GM19463 (cell line): Measurements from ENCODE around the gene PREP.
A peak's percentile ranks its signal among the peaks of the same experiment; 100 is the strongest.
"Not testable (repeated sequence)": the region's sequence is repeated elsewhere in the genome, so short reads cannot be mapped to it uniquely, and the experiment has no call there.

ENCODE experiments used
- ATAC-seq: cut with Tn5 transposase; IDR thresholded peaks from one replicate; pipeline ENCODE4 v1.9.1; 2021; ENCODE audit warnings: mild to moderate bottlenecking, moderate library complexity; ENCODE audit not compliant: unreplicated experiment

The PREP gene

DNA sequence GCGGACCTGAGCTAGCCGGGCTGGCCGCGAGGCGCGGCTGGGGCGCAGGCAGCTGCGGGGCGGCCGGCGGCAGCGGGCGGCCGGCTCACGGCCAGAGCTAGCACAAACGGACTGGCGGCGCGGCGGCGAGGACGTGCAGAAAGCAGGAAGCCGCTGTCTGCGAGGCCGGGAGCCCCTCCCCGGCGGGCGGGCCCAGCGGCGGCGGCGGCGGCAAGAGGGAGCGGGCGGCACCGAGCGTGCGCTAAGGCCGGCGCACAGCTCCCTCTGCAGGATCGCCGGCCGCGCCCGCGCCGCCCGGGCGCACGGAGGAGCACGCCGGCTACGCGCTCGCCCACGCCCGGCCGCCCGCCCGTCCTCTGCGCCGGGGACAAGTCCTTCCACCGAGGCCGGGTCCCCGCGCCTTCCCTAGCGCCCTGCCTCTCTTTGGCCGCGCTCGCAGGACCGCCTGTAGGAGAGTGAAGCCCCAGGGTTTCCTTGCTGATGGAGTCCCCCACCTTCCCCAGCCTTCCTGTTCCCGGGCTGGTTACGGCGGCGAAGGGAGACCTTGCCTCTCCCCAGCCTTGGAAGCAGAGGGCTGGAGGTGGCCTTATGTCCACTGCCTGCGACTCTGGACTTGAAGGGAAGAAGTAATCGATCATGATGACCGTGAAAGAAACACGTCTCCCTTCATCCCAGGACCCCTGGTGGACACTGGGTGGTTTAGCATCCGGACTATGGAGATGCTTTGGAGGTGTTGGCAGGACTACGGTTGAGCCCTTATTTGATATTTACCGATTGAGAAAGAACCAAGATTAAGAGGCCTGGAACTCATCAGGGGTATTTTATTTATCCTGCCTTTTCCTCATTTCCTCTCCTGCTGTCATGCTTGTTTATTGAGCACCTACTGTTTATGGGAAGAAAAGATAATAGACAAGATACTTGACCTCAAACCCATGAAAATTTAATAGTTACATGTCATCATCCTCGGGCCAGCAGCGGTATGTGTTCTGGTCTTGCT, at the start of gene PREP:
PREP (minus strand) TSS at position 144 of the 997 bp plus-strand sequence. CDS start 191 bp downstream, outside the sequence.
- ATAC-seq: peak; percentile 90

DNA sequence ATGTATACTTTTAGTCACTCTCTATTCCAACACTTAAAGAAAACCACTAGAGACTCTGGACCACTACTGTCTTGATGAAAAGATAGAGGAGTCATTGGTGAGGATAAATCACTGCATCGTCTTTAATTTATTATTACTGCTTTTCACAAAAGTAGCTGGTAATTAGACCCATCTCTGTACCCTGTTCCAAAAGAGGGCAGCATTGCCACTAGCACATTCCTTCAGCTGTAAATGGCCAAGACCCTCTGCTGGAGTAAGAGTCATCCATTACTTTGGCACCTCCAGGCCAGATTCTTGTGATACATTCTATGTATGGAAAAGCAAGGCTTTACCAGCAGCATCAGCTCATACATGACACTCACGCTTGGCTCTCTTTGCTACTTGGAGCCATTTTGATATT, 49.5 kb upstream of the PREP start:
- ATAC-seq: no peak

DNA sequence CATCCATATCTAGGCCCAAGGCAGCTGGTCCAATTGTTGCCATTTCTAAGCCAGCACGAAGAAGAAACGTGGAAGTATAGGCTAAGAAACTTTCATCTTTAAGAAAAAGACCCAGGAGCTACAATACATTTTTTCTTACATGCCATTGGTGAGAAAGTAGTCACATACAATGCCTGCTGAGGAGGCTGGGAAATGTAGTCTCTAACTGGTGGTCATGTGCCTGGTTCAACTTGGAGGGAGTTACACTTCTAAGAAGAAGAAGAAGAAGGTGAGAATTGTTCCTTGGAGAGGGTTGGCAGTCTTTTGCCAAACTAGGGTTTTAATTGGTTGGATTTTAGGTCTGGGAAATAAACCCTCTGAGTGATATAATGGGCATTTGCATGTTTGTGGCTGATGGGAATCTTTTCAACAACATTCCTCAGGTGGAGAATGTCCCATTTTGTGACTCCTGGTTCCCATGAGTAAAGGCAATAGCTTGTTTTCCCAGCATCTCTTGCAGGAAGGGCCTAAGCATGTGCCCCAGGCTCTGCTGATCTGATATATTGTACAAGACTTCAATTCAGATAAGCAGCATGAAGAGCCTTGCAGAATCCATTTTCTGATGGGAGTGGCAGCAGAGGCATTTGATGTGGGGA, 47.0 kb upstream of the PREP start:
- ATAC-seq: no peak

DNA sequence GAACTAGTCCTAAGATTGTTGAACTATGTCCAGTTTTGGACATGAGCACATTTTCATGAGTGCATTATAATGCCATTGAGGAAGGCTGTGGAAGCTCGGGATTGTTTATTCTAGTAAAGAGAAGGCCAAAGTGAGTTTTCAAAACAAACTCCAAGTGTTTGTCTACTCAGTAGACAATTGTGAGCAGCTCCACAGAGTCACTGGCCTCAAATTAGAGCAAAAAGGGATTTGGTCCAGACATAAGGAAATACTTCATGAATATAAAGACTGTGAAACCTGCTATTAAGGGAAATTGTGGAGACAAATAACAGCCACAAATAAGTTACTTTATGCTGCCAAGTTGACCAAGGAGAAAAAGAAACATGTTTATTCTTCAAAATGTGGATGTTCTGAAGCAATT, 42.6 kb upstream of the PREP start:
- no peak for ATAC-seq

DNA sequence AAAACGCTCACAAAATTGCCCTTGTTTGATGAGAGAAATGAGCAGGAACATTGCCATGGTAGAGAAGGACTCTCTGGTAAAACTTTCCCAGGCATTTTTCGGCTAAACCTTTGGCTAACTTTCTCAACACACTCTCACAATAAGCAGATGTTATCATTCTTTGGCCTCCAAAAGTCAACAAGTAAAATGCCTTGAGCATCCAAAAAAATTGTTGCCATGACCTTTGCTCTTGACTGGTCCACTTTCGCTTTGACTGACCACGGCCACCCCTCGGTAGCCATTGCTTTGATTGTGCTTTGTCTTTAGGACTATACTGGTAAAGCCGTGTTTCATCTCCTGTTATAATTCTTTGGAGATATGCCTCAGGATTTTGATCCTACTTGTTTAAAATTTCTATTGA, 41.1 kb upstream of the PREP start:
- ATAC-seq: no peak

DNA sequence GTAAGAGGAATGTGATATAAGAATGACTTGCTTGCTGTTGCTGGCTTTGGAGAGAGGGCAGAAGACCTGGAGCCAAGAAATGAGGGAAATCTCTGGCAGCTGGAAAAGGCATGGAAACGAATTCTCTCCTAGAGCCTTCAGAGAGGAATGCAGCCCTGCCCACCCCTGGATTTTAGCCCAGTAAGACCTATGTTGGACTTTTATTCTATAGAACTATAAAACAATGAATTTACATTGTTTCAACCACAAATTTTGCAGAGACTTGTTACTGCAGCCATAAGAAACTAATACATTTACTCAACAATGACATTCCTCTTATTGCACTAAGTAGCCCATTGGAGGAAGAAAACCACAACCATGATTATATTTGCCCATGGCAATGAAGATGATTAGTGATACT, 39.5 kb upstream of the PREP start:
- no peak for ATAC-seq

DNA sequence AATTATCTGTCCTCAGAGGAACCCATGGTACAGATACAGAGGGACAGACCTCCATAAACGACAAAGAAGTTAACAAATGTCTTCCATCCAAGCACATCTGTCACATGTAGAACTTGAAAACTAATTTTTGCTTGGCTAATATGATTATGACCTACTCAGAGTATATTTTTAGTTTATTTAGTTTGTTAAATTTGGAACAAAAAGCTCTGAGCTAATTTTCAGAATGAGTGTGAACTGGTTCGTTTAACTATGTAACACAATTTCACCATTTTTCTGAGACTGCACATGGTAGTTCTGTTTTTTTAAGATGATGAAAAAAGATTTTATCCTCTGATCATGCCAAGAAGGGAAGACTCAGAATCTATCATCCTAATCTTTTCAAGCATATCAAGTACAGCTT, 34.4 kb upstream of the PREP start:
- ATAC-seq: no peak

DNA sequence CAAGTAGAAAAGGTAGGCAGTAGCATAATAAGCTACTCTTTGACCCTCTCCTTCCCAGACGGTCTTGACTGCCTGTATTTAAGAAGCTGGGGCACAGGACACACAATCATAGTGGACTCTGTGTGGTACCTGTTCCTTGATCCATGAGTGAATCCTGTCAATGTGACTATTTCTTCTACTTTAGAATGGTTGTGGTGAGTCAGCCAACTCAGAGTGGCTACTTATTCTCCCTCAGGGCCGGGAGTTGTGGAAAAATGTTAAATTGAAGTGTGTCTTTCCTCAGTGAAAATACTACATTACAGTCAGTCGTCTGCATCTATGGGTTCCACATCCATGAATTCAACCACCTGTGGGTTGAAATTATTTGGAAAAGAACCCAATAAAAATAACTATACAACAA, 30.8 kb upstream of the PREP start:
- ATAC-seq: no peak

DNA sequence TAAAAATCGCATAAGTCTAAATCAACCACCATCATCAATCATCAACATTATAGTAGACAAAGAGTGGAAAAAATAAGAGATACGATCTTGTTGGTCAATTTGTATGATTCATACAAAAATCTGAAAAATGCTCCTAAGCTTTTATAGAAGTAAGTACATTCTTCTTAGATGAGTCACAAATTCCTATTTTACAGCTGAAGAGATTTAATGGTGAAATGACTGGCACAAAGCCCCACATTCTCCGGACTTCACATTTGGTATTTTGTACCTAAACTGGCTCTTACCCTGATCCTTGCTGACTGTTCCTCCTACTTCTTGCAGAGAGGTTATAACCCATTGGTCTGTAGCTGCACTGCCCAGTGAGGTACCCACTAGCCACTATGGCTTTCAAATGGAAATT, 29.9 kb upstream of the PREP start:
- ATAC-seq: no peak

DNA sequence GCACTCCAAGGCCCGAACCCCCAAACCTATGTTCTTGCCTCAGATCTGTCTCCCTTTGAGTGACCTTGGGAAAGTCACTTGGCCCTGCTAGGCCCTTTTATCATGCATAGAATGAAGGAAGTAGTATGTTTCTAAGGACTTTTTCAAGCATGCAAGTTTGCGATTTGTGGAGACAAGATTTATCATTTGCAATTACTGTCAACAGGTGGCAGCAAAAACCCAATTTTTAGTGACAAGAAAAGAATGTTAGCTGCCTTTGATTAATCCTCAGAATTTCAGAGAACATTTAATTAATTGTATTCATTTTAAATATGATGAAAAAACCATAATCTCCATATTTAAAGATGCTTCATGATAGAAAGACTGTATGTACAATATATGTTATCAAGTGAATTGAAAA, 28.3 kb upstream of the PREP start:
- no peak for ATAC-seq

DNA sequence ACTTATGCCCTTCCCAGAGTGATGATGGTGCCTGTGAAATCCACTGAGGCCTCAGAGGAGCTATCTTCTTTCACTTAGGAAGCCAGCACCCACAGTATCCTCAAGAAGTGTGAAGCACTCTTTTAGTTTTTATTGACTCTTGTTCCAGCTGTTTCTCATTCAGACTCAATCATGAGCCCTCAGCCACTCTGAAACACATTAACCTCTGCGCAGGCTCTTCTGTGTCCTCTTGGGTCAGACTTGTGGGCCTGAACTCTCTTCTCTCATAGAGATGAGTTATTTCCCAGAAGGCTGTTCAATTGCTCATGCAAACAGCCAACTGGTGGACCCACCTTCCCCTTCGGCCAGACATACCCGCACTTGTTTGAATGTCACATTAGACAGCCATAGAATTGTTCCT, 27.8 kb upstream of the PREP start:
- ATAC-seq: no peak

DNA sequence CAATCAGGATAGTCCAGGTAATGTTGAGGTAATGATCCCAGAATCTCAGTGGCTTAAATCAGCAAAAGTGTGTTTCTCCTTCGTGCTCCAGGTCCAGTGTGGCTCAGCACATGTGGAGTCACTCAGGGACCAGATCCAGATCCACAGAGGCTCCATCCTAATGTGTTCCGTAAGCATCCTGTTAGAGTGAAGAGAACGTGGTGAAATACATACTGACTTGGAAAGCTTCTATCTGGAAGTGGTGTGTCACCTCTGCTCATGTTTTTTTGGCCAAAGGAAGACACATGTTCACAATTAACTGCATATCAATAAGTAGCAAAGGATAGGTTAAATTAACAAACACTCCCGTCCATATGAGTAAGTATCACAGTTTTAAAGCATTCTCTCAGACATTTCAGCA, 26.8 kb upstream of the PREP start:
- ATAC-seq: no peak

DNA sequence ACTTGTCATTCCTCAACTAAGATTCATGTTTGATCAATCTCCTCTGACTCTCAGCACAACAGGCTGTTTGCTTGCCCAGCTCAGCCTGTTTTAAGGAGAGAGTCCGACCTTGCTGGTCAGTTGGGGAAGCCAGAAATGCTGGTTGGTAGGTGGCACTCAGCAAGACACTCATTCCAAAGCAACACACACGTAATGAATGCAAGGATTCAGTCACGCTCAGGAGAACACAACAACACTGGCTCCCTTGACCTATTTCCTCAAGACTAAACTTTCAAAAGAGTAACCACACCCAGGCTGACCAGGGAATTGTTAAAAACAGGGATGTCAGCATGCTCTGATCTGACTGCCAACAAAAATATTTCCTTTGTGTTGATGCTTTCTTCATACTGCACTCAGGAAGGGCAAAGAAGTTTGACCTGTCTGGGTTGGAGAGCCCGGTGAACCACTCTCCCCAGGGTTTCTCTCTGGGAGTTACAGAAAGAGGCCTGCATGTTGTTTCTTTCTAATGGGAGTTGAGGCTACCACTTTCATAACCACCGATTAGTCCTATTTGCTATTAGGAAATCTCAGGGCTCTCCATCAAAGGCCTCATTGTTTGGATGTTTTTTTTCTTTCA, 25.6 kb upstream of the PREP start:
- ATAC-seq: no peak

DNA sequence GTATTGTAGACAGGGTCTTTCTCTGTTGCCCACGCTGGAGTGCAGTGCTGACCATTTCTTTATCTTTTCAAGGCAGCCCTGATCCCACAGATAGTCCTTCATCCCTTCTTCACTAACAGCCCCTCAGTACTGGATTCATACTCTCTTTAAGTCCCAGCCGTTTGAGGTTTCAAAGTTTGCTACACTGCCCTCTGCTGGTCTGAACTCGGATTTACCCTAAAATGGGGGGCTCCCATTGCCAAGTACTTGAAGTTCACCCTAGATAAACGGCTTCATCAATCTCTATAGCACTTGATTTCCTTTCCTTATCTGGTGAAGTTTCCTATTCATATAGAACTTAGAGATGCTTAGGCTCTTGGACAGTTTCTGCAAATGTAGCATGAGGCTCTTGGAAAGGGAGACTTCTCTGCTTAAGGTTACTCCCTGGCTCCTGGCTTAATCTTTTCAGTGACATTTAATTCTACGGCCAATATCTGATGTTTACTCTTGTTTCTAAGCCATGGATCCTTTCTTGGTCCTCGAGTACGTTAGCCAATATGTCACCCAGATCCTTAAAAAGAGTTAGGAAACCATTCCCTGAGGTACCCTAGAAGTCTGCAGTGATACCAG, 21.4 kb upstream of the PREP start:
- peak; percentile 69 for ATAC-seq

DNA sequence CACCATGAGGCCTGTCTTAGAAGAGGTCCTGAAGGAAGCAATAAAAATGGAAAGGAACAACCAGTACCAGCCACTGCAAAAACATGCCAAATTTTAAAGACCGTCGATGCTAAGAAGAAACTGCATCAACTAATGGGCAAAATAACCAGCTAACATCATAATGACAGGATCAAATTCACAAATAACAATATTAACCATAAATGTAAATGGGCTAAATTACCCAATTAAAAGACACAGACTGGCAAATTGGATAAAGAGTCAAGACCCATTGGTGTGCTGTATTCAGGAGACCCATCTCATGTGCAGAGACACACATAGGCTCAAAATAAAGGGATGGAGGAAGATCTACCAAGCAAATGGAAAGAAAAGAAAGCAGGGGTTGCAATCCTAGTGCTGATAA, 14.1 kb upstream of the PREP start:
- ATAC-seq: not testable (repeated sequence)

DNA sequence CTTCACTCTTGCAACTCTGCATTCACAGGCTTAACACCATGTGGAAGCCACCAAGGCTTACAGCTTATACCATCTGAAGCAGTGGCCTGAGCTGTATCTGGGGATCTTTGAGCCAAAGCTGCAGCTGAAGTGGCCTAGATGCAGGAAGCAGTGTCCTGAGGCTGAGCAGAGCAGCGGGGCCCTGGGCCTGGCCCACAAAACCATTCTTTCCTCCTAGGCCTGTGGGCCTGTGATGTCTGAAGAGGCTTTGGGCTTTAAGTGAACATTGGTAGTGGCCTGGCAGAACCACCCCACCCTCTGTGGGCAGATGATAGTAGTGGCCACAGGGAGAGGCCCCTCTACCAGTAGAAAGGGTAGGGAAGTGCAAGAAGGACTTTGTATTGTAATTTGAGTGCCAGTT, 6.9 kb upstream of the PREP start:
- no peak for ATAC-seq

DNA sequence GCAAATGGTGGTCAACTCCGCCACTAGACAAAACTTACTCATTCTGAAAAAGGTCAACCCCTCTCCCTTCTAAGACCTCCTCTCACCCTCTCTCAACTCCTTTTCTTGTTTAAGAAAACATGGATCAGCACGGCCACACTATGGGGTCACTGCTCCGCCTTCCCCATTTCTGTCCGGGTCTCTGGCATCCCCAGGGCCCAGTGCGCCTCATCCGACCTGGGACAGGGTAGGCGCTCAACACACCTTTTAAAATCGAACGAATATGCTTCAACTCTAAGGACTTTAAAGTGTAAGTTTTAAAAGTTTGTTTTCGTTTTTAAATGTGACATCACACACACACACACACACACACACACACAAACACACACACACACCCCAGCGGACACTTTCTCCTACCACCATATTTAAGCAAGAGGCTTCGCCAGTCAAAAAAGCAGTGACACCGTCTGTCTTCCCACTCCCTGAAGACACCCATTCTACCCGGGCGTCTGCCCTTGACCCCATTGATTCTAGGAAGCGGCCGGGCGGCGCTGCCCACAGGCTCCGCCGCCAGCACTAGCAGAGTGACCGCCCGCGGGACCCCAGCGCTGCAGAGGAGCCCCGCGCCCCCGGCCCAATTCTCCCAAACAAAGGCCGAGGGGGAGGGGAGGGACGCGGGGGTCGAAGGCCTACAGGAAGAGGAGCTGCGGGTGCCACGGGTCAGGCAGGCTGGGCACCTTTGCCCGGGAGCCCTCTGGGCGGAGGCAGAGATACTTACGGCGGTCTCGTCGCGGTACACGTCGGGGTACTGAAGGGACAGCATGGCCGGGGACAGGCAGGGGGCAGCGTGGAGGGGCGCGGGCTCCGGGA, 568 bp downstream of the PREP start:
- ATAC-seq: peak; percentile 36

DNA sequence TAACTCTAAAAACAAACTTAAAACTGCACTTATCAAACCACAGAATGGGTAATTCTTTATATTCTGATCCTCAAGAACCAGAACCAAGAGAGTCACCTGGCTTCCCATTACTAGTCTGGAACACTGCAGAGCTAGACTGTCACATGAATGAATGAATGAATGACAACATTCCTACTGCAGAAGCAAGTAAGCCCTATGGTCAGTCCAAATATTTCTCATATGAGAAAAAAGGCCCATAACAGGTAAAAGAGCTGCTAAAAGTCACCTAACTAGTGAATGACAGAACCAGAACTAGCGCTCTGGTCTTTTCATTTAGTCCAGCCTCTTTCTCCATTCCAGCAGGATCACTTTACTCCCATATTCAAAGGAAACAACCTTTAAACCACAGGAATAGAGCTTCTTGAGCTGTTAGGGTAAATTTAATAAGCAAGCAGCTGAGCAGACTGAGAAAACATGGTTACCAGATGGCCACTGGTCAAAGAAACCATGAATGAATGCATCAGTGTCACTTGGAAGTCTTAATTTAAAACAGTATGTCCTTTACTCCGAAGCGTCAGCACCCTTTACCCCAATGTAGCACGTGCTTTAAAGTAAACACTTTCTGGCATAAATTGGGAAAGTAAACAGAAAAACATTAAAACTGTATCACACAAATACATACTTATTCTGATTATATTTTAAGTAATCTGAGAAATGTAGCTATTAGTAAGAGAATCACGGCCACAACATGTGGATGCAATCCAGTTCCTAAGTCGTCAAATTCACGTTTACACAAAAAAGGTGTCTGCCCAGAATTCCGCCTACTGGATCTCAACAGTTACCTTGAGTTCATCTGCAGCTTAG, 1.4 kb downstream of the PREP start:
- no peak for ATAC-seq

DNA sequence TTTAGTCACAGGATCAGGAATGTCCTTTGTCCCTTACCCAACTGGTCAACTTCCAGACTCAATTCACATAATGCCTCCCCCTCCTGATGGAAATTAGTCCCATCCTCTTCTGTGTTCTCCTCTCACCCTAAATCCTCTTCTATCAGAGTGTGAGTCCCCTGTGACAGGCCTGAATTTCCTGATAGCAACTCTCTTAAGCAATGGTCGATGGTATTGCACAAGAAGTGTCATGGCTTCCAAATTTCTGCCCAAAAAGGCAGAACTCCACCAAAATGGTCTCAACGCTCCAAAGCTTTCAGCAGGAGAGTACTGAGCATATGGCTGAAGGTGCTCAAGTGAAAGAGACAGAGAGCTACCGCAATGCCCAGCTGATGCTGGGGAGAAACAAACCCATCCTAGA, 2.4 kb downstream of the PREP start:
- no peak for ATAC-seq

DNA sequence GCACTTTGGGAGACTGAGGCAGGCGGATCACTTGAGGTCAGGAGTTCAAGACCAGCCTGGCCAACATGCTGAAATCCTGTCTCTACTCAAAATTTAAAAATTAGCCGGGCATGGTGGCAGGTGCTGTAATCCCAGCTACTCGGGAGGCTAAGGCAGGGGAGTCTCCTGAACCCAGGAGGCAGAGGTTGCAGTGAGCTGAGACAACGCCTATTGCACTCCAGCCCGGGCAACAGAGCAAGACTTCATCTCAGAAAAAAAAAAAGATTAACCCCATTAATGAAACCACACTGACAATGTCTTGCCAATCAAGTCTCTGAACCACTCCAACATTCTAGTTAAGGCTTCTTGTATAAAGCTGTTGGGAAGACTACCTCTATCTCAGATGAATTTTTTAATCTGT, 4.0 kb downstream of the PREP start:
- ATAC-seq: no peak
